Activated CD8-positive, alpha-beta memory T cell treated with anti-CD3 and anti-CD28 coated beads, Interleukin-2, amount 50 U/mL, for 24 hours (primary cell): Measurements from ENCODE around the gene BSN.
"Not testable (repeated sequence)": the region's sequence is repeated elsewhere in the genome, so short reads cannot be mapped to it uniquely, and the experiment has no call there.

Experiments used
- DNase-seq: peaks from one replicate; pipeline ENCODE4 v3.0.0-alpha.2; 2020; ENCODE audit errors: extremely low read depth

BSN gene

DNA sequence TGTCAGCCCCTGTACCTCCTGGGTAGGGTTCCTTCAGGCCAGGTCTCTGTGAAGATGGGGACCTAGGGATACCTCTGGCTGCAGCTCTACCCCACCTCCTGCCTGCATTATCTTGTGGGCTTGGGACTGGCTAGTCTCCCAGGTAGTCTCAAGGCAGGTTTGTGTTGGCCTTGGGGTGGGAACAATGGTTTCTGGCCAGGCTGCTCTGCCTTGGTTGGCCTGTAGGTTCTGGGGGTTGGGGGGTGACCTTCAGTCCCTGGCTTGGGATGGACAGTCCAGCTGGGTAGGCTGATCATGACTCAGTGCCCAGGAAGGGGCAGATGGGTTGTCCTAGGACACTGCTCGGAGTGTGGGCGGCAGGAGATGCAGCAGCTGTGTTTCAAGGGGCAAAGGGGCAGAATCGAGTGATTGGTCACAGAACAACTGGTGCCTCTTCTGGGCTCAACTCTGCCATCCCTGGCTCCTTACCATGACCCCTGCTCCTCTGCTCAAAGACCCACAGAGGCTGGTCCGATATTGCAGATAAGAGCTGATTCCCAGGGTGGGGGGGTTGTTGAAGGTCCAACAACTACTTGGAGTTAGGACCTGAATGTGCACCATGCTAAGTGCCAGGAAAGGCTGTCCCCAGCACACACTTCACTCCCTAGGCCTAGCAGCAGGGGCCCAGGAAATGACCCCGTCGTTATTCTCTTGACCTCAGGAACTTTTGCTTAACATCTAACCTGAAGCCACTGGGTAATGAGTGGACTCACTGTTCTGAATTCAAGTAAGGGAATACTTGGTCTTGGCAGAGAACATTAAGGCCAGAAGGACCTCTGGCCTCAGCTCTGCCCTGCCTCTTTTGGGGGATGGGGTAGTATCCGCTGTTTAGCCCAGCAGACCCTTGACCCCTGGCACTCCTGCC, 18.1 kb upstream of the BSN start:
- no peak for DNase-seq

DNA sequence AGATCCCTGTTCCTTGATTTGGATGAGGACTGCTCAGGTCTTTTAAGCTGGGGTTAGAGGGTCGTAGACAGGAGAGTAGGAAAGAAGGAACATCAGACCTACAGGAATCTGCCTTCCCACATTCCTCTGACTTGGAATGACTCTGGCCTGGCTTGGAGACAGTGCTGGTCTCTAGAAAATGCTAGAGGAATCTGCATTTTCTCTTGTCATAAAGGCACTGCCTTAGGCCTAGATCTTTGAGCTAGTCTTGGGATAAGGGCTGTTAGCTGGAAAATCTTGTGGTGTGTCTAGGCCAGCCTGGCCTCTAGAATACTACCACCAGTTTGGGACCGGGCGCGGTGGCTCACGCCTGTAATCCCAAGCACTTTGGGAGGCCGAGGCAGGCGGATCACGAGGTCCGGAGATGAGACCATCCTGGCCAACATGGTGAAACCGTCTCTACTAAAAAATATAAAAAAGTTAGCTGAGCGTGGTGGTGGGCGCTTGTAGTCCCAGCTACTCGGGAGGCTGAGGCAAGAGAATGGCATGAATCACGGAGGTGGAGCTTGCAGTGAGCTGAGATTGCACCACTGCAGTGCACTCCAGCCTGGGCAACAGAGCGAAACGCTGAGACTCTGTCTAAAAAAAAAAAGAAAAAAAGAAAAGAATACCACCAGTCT, 17.3 kb upstream of the BSN start:
- no peak for DNase-seq

DNA sequence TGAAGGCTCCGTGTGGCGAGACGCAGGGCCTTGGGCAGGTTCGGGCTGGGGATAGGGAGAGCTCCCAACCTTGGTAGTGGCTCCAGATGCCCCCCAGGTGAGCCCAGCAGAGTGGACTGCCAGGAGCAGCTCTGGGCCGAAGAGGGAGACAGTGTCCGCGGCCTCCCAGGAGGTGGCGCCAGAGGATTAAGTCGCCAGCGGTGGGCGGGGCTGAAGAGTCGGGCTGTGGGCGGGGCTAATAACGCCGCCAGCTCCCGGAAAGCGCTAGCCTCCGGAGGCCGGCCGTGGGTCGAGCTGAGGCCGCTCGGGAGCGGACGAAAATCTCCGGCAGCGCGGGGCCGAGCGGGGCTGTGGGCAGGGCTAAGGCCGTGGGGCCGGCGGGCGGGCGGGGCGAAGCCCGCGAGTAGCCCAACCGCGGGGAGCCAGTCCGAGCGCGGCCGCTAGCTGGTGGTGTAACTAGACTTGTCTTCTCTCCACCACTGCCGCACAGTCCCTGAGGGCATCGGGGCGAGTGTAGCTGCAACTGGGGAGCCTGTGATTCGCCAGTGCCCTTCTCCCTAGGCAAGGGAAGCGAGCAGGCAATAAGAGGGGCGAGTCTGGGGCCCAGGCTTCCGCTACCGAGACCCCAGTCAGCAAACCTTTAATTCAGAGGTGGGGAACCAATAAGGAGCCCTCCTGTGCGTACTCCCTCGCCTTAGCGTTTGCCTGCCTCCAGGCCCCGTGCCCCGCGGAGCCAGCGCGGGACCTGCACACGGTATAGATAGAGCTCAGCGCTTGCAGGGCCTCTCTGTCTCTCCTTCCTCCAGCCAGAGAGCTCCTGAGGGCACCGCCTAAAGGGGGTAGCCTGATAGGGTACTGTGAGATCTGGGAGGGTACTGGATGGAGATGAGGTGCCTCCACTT, 14.4 kb upstream of the BSN start:
- DNase-seq: peak; percentile 78

DNA sequence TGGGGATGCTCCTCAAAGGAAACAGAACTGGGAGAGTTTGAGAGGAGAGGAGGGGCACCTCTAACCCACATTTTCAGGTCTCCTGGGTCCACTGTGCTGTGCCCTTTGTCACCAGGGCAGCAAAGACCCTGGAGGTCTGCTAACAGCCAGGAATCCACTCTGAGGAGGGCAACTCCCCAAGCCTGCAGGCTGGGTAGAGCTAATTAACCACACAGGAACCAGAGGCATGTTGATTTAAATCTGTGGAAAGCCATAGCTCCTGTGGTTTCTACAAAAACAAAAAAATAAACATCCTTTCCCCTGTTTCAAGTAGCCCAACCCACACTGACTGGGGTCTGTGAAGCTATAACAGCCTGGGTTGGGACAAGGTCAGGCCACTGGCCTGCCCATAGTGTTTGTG, 2.2 kb upstream of the BSN start:
- no peak for DNase-seq

DNA sequence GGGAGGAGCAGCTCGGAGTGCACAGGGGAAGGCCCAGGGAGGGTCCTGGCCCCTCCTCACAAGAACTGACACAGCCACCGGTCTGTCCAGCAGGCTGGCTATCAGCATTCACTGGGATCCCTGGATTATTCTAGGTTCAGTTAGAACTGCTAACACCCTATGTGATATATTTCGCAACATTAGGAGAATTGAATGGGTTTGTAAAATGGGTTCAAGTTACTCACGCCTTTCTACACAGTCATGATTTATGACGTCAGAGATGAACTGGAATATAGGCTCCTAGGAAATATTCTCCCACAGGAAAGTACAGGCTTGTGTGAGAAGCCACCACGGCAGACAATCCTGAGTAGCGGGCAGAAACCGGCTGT, 969 bp upstream of the BSN start:
- DNase-seq: no peak

DNA sequence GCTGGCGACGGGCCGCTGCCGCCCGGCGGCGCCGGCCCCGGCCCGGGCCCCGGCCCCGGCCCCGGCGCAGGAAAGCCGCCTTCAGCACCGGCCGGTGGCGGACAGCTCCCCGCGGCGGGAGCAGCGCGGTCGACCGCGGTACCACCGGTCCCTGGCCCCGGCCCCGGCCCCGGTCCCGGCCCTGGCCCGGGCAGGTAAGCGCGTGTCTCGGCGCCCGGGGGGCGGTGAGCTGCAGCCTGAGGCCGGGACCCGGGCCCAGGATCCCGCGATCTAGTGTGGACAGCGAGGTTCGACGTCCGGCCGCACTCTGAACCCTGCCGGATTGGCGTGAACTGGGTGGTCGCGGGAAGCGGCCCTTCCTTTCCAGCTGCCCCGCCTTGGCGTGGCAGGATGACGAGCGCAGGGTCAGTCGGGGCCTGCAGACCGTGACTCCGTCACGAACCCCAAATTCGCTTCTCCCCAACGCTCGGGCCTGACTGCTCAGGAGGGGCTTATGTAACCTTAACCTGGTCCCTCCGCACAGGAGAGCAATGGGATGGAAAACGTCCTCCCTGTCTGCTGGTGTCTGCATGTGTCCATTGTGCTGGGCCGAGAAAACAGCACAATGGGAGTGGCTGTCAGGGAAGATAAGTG, 472 bp downstream of the BSN start:
- no peak for DNase-seq

DNA sequence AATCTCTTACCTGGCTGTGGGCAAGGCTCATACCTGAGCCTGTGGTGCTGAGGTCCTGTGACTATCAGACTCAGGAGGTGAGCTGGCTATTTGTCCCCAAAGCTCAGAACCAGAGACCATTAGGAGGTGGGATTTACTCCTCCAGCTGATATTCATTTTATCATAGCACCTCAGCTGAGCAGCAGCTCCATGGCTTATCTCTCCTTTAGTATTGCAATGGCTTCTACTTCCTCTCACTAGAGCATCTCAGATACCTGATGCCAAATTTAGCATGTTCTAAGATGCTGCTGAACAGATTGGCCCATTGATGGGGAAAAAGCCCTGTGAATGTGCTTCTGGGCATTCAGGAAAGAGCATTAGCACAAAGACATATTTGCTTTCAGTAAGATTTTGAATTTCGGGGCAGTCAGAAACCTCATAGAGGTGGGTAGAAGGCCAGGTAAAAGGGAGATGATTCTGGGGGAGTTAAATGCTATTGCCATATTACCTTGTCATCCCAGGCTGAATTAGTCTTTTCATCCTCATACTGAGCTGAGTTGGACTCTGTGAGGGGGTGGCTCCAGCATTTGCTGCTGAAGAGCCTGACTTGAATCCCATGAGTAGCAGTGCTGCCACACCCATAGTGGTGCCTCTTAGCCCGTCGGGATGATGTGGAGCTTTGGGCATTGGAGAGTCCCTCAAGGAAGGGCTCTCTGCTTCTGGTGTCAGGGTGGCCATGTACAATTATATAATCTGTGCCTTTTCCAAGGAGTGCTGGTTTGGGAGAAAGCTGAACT, 2.4 kb downstream of the BSN start:
- DNase-seq: no peak

DNA sequence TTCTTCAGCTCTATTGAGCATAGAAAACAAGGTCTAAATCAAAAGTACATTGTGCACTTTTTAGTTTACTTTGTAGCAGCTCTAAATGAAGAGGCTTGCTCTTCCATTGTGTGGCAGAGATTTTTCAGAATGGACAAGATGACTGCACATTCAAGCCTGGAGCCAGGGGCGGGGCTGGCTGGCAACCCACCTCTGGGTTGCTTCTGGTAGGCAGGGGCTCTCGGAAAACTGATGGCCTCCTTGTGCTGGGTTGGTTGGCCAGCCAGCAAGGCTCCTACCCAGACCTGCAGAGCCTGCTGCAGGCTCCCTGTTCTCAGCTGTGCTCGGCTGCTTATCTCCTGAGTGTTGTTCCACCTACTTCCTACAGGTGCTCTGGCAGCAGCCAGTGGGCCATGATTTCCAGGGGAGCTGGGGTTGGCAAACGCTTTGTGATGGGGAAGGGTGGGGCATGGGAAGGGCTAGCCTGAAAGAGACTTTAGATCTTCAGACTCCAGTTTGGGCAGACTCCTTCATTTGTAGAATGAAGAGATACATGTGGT, 8.8 kb downstream of the BSN start:
- no peak for DNase-seq

DNA sequence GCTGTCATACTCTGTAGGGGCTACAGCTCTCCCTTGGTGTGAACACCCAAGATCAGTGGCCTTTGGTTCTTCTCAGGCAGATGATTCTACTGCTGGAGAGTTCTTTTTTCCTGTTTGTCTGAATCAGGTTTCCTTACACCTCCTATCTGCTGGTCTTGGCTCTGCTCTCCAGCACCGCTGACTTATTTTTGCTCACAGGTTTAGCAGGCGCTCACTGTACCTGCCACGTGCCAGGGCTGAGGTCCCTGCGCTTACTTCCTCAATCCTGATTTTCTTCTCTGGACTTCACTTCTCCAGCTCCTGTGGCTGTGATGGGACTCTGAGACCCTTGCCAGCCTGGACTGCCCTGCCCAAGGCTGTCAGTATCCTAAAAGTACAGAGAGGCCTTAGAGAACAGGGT, 9.5 kb downstream of the BSN start:
- no peak for DNase-seq

DNA sequence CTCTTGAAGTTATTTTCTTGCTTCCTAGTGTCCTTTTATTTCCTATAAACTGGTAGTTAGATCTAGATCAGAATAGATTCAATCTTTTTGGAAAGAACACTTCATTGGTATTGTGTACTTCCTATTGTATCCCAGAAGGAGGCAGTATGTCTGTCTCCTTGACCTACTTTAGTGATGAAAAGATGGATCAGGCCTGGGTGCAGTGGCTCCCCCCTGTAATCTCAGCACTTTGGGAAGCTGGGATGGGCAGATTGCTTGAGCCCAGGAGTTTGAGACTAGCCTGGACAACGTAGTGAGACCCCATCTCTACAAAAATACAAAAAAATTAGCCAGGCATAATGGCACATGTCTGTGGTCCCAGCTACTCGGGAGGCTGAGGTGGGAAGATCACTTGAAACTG, 12.0 kb downstream of the BSN start:
- DNase-seq: no peak

DNA sequence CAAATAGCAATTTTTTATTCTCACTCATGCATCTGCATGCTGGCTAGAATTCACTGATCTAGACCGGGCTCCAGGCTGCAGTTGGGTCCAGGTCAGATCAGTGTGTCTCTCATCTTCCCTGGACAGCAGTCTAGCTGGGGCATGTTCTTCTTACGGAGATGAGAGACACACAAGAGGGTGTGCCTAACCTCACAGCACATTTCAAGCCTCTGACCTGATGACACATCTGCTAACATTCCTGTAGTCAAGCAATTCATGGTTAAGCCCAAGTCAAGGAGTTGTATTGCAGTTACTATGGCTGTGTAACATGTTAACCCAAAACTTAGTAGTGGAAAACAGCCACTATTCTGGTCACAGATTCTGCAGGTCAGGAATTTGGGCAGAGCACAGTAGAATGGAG, 13.1 kb downstream of the BSN start:
- no peak for DNase-seq

DNA sequence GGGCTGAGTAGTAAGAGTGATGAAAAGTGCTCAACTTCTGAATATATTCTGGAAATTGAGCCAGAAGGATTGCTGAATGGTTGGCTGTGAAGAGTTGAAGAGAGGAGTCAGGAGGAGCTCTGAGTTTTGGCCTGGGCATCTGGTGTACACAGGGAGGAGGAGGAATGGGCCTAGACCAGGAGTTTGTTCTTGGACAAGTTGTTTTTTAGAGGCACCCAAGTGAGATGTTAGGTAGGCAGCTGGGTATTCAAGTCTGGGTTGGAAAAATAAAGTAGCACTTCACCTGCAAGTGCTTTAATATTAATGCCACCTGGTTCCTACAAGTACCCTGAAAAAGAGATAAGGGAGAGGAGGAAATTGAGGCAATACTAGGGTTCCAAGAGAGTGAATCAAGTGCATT, 14.7 kb downstream of the BSN start:
- no peak for DNase-seq

DNA sequence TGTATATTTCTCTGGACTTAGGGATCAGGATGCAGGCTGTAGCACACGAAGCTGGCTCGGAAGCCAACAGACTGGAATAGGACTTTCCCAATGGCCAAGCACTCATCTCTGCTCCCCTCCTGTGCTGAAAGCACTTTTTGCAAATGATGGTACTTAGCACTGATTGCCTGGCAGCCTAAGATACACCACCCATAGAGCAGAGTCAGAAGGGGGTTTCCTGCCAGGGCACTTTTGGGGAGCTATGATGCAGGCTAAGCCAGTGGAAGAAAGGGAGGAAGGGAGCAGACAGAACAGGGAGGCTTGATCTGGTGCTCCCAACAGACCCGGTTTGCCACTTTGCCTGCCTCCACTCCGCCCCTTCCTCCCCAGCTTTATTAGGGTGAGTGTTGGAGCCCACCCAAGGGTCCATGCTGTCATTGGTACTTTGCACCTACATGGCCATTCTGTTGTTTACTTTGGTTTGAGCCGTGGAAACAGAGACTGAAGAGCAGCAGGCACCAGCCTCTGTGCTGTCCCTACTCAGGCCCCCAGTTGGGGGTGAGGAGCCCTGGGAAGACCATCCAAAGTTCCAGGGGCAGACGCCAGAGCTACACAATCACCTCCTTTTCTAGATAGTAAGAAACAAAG, 15.9 kb downstream of the BSN start:
- DNase-seq: no peak

DNA sequence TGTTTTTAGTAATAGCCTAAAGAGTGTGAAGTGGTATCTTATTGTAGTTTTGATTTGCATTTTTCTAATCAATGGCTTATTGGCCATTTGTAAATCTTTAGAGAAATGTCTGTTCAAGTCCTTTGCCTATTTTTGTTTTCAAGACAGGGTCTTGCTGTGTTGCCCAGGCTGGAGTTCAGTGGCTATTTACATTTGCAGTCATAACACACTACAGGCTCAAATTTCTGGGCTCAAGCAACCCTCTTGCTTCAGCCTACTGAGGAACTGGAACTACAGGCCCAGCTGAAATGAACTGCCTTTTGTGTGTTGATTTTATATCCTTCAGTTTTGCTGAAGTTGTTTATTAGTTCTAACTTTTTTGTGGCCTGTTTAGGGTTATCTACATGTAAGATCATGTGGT, 27.9 kb downstream of the BSN start:
- DNase-seq: no peak

DNA sequence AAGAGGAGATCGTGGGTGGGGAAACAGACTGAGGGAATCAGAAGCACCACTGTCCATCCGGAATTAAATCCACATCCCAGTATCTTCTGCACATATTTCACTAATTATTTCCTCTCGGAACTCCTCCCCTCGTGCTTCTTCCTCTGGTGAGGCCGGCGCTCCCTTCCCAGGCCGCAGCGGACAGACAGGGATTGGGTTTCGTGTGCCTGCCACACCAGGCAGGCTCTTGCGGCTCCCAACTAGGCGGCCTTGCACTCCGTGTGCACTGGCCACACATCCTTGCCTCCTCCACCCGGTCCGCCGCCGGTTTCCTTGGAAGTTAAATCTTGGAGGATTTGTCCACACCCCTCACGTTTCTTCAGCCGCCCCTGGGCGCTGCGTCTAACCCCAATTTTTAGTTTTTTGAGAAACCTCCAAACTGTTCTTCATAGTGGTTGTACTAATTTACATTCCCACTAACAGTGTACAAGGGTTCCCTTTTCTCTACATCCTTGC, 31.0 kb downstream of the BSN start:
- DNase-seq: not testable (repeated sequence)

DNA sequence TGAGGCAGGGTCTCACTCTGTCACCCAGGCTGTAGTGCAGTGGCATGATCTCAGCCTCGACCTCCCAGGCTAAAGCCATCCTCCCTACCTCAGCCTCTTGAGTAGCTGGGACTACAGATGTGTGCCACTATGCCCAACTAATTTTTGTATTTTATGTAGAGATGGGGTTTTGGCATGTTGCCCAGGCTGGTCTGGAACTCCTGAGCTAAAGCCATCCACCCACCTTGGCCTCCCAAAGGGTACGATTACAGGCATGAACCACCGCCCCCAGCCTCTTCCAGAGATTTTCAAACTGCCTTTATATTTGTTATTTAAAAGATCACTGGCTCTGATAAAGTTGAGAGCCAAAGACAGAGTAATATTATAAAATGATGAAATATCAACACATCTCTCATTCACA, 37.3 kb downstream of the BSN start:
- DNase-seq: no peak

DNA sequence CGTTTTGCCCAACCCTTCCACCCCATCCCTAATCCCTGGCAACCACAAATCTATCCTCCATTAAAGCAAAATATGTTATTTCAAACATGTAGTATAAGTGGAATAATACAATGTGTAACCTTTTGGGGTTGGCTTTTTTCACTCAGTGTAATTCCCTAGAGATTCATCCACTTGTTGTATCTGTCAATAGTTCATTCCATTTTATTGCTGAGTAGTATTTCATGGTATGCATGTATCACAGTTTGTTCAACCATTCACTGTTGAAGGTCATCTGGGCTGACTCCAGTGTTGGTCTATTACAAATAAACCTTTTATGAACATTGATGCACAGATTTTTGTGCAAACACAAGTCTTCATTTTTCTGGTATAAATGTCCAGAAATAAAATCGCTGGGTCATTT, 38.8 kb downstream of the BSN start:
- DNase-seq: no peak

DNA sequence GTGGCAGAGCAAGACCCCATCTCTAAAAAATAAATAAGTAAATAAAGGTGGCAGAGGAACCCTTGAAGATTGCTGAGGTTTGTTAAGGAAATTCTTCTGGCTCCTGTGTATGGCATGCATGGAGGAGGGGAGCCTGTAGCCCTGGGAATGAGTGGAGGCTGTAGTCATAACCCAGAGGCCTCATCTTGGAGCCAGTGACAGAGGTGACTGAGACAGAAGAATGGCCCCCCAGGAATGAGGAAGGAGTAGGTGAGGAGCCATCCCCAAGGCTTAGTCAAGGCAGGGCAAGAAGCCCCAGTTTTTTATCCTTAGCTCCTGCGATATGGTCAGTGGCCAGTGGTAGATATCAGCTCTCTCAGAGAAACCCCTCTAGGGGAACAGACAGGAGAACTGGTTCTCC, 46.5 kb downstream of the BSN start:
- no peak for DNase-seq

DNA sequence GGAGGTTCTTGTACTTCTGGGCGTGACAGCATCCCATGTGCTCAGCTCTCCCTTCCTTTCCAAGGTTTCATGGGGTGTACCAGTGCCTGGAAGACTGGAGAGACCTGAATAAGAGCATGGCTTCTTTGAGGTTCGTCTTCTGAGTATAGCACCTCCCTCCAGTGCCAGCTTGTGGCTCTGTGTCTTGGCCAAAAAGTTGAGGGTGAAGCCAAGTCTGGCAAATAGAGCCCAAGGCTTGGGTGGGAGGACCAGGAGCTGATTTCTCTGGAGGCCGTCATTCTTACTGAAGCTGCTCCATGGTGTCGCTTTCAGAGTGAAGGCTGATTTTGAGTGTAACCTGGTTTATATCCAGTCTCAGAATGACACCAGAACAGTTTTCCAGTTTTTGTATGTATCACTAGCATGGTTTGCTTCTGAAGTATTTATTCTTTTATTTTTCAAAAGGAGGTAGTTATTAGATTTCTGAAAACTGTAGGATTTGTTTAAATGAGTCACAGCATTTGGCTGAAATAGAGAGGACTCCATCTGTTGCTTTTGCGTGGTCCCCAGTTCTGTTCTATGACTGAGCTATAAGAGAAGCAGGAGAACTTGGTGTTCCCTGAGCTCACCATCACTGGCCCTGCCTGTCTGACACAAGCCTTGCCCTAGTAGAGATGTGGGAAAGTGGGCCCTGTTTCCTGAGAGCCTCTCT, 47.2 kb downstream of the BSN start:
- no peak for DNase-seq
